Natural killer cell (primary cell): Measurements from ENCODE around the gene SURF2. TPM values are rescaled to one million over a fixed set of nuclear protein-coding genes. Genes with fewer than 3 reads are reported as not detected.

Experiments
- ATAC-seq, 3 donors: fragments of 150-1000 bp in 2 of 3; fragments of 200-7000 bp in 1 of 3; cut with Tn5 transposase; 1 replicate in 1 of 3; 2 replicates in 2 of 3; pipeline ENCODE4 v1.10.0; 2021; ENCODE audit warnings: mild to moderate bottlenecking in 2 of 3, moderate library complexity in 2 of 3
- DNase-seq, 2 donors: peaks; one replicate each; pipeline versions ENCODE4 v3.0.0 to v3.0.0-alpha.2; 2013 to 2021; ENCODE audit warnings: mixed read lengths in 1 of 2
- H3K27ac ChIP-seq: one replicate; pipeline ENCODE4 v1.5.1; 2013; ENCODE audit warnings: mild to moderate bottlenecking, low read length
- H3K27me3 ChIP-seq: one replicate; pipeline ENCODE4 v1.6.1; 2013; ENCODE audit warnings: low read length; ENCODE audit not compliant: control insufficient read depth, insufficient read depth
- H3K36me3 ChIP-seq: one replicate; pipeline ENCODE4 v1.6.1; 2013; ENCODE audit warnings: low read length; ENCODE audit not compliant: control insufficient read depth, insufficient read depth
- H3K4me1 ChIP-seq: one replicate; pipeline ENCODE4 v1.6.1; 2013; ENCODE audit warnings: low read length; ENCODE audit not compliant: control insufficient read depth, insufficient read depth
- H3K4me3 ChIP-seq: one replicate; pipeline ENCODE4 v1.5.1; 2013; ENCODE audit warnings: low read length
- H3K9me3 ChIP-seq: one replicate; pipeline ENCODE4 v1.6.1; 2013; ENCODE audit warnings: low read length; ENCODE audit not compliant: control insufficient read depth, insufficient read depth
- H3K27ac Mint-ChIP-seq, 2 donors: one replicate each; pipeline ENCODE4 v1.8.0; 2022; ENCODE audit warnings: mild to moderate bottlenecking in 2 of 2, mixed read lengths in 2 of 2, moderate library complexity in 1 of 2
- H3K27me3 Mint-ChIP-seq, 2 donors: one replicate each; pipeline ENCODE4 v1.8.0; 2022; ENCODE audit warnings: low read depth in 2 of 2, mixed read lengths in 2 of 2
- H3K36me3 Mint-ChIP-seq: one replicate; pipeline ENCODE4 v1.8.0; 2022; ENCODE audit warnings: mixed read lengths
- H3K4me1 Mint-ChIP-seq, 2 donors: one replicate each; pipeline ENCODE4 v1.8.0; 2022; ENCODE audit warnings: mixed read lengths in 2 of 2
- H3K4me3 Mint-ChIP-seq: one replicate; pipeline ENCODE4 v1.8.0; 2022; ENCODE audit warnings: mild to moderate bottlenecking, moderate library complexity, mixed read lengths
- H3K9me3 Mint-ChIP-seq, 2 donors: one replicate each; pipeline ENCODE4 v1.8.0; 2022; ENCODE audit warnings: mixed read lengths in 2 of 2
- WGBS: methylation state at CpG from one replicate; pipeline ENCODE4 v1.1.7; 2013; ENCODE audit warnings: missing lambda C conversion rate; ENCODE audit not compliant: insufficient coverage; 5-methylcytosine and 5-hydroxymethylcytosine counted together
- intact Hi-C: fragments of 100-400 bp; cut with micrococcal nuclease; formaldehyde crosslinking; loops from one replicate; pipeline ENCODE4 v1.14.2; 2022
- total RNA-seq, 4 donors: library from RNA; stranded (reverse); fragments of 120-200 nt in 1 of 4; gene quantifications; one replicate each; pipeline versions ENCODE4 v1.2.3 to v1.2.4, GENCODE V29; 2013 to 2022
- TF ChIP-seq, protein P1 (sequence below): fragments of 200-600 bp; IDR thresholded peaks from one replicate; pipeline ENCODE4 v1.8.0; 2022; ENCODE audit warnings: antibody characterized with exemption

Gene SURF2
- total RNA-seq, 3 donors from 2014 or later (not counting 1 experiment from before 2014, with no cell fraction given): 14.3 to 14.9 (median 14.7) TPM

GRCh38 chr9:133359399-133360175 is 3.2 kb downstream of the SURF2 start:
- no peaks in the 10 kb centered on the region for H3K9me3 Mint-ChIP-seq
- DNase-seq (peak in 1 of 2 donors; percentile 50), ATAC-seq (no peak)
- H3K4me1 ChIP-seq: peaks cover 37% of the 10 kb centered on the region
- H3K9me3 ChIP-seq: no peaks in the 10 kb centered on the region
- intact Hi-C loops: no loop called here
- H3K27me3 Mint-ChIP-seq: no peaks in the 10 kb centered on the region
- peaks cover 43% of the 10 kb centered on the region for H3K36me3 ChIP-seq
- peaks cover 7% of the 10 kb centered on the region for H3K36me3 Mint-ChIP-seq
- 89% methylated on average over 20 of the region's 20 CpGs for WGBS
- no peaks in the 10 kb centered on the region for H3K27me3 ChIP-seq
- peak overlapping the region; percentile 77 to 87 for H3K27ac Mint-ChIP-seq
- TF ChIP-seq, protein P1, sequence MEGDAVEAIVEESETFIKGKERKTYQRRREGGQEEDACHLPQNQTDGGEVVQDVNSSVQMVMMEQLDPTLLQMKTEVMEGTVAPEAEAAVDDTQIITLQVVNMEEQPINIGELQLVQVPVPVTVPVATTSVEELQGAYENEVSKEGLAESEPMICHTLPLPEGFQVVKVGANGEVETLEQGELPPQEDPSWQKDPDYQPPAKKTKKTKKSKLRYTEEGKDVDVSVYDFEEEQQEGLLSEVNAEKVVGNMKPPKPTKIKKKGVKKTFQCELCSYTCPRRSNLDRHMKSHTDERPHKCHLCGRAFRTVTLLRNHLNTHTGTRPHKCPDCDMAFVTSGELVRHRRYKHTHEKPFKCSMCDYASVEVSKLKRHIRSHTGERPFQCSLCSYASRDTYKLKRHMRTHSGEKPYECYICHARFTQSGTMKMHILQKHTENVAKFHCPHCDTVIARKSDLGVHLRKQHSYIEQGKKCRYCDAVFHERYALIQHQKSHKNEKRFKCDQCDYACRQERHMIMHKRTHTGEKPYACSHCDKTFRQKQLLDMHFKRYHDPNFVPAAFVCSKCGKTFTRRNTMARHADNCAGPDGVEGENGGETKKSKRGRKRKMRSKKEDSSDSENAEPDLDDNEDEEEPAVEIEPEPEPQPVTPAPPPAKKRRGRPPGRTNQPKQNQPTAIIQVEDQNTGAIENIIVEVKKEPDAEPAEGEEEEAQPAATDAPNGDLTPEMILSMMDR: no peak
- no peak overlapping the region for H3K4me3 ChIP-seq
- no peak overlapping the region for H3K4me3 Mint-ChIP-seq
- H3K4me1 Mint-ChIP-seq: peaks cover 21 to 47% of the 10 kb centered on the region in 2 donors
- no peak overlapping the region for H3K27ac ChIP-seq

DNA sequence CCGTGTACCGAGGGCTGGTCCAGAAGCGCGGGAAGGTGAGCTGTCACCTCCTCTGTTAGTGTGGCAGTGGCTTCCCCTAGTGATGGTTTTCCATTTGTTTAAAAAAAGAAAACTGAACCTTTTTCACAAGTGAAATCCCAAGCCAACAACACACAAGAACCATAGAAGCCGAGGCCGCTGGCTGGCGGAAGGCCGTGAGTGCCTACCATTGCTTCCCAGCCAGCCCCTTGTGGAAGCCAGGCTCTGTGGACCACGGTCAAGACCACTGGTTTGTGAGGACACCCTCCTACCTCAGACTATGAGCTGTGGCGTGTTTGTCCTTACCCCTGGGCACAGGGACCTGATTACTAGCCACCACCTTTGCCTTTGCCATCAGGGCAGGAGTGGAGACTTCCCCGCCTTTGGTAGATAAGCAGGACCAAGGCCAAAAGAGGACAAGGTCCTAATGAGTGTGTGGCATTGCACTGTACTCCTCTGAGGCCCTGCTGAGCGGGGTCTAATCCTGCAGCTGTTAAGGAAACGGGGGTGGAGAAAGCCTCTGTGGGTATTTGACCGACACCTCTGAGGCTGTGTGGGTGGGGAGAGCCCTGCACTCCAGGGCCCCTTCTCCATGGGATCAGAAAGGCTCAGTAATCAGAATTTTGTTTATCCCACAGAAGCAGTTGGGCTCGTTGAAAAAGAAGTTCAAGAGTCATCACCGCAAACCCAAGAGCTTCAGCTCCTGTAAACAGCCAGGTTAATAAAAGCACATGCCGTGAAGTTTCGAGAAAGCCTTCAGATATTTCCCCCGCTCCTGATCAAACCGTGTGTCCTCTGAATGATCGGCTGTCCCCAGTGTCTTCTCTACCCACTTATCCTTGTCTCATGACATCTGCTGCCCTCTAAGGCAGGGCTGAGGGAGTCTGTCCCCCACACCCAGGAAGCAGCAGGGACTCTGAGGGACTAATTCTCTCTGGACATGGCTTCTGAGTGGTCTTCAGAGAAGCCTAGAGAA is 4.3 kb downstream of the SURF2 start:
- Mint-ChIP-seq H3K4me1 (peaks cover 21 to 47% of the 10 kb centered on the region in 2 donors), H3K4me3 (no peak overlapping the region), H3K27ac (peak overlapping the region; percentile 29 to 64), H3K9me3 (no peaks in the 10 kb centered on the region), H3K36me3 (peaks cover 7% of the 10 kb centered on the region), H3K27me3 (no peaks in the 10 kb centered on the region)
- no peaks in the 10 kb centered on the region for H3K9me3 ChIP-seq
- TF ChIP-seq, protein P1: no peak
- ATAC-seq (no peak), DNase-seq (no peak)
- H3K27me3 ChIP-seq: no peaks in the 10 kb centered on the region
- 87% methylated on average over 21 of the region's 21 CpGs for WGBS
- intact Hi-C loops: no loop called here
- no peak overlapping the region for H3K4me3 ChIP-seq
- no peak overlapping the region for H3K27ac ChIP-seq
- peaks cover 53% of the 10 kb centered on the region for H3K36me3 ChIP-seq
- peaks cover 26% of the 10 kb centered on the region for H3K4me1 ChIP-seq

- Histone ChIP-seq H3K4me1 (peaks cover 22% of the 10 kb centered on the region), H3K36me3 (peaks cover 62% of the 10 kb centered on the region), H3K27me3 (no peaks in the 10 kb centered on the region), H3K4me3 (no peak overlapping the region), H3K9me3 (no peaks in the 10 kb centered on the region), H3K27ac (no peak overlapping the region)
- intact Hi-C loops: no loop called here
- no peaks in the 10 kb centered on the region for H3K27me3 Mint-ChIP-seq
- peaks cover 21 to 44% of the 10 kb centered on the region in 2 donors for H3K4me1 Mint-ChIP-seq
- peak overlapping the region; percentile 29 to 64 for H3K27ac Mint-ChIP-seq
- TF ChIP-seq, protein P1: no peak
- no peak for DNase-seq
- peaks cover 7% of the 10 kb centered on the region for H3K36me3 Mint-ChIP-seq
- WGBS: 90% methylated on average over 13 of the region's 13 CpGs
- H3K4me3 Mint-ChIP-seq: no peak overlapping the region
- ATAC-seq: no peak
- no peaks in the 10 kb centered on the region for H3K9me3 Mint-ChIP-seq
Observed at GRCh38 chr9:133361507-133362092, 5.2 kb downstream of the SURF2 start.
